Pancreas (tissue), 10 donors: ENCODE data around the gene RASL10B. TPM values are rescaled to one million over a fixed set of nuclear protein-coding genes. Genes with fewer than 3 reads are reported as not detected.

Experiments used
- ATAC-seq, 4 donors: fragments of 200-7000 bp; cut with Tn5 transposase; one replicate each; pipeline versions ENCODE4 v1.8.0 to v1.9.1; 2020; ENCODE audit warnings: mild to moderate bottlenecking in 4 of 4, moderate library complexity in 4 of 4
- DNase-seq, 6 donors: peaks; one replicate each; pipeline ENCODE4 v3.0.0-alpha.2; 2020
- FAIRE-seq: peaks from 2 replicates; lab custom pipeline; 2012; peaks lifted over from hg19 to GRCh38; lab: Jason Lieb, UNC
- H3K27ac ChIP-seq, 4 donors: fragments of 200-600 bp; sonication (generic); 1 replicate in 3 of 4; 2 replicates in 1 of 4; pipeline versions ENCODE4 v1.5.0 to v1.8.0; 2020
- H3K27me3 ChIP-seq, 4 donors: fragments of 200-600 bp; one replicate each; pipeline ENCODE4 v1.8.0; 2021
- H3K36me3 ChIP-seq, 3 donors: fragments of 200-600 bp; sonication (generic) in 1 of 3; one replicate each; pipeline versions ENCODE4 v1.5.0 to v1.8.0; 2020 to 2021
- H3K4me1 ChIP-seq, 3 donors: fragments of 200-600 bp; one replicate each; pipeline ENCODE4 v1.8.0; 2021
- H3K4me3 ChIP-seq, 4 donors: fragments of 200-600 bp; sonication (generic) in 2 of 4; one replicate each; pipeline versions ENCODE4 v1.5.0 to v1.8.0; 2020 to 2021
- H3K9me3 ChIP-seq, 4 donors: fragments of 200-600 bp; one replicate each; pipeline ENCODE4 v1.8.0; 2021
- CTCF ChIP-seq, 4 donors: fragments of 200-600 bp; sonication (generic) in 3 of 4; IDR thresholded peaks; one replicate each; pipeline versions ENCODE4 v1.5.0 to v1.8.0; 2021; ENCODE audit warnings: antibody characterized with exemption in 4 of 4
- WGBS, 2 donors: extraction: QIAGEN DNeasy Blood & Tissue Kit; methylation state at CpG; one replicate each; pipeline ENCODE4 v1.1.7; 2013; 5-methylcytosine and 5-hydroxymethylcytosine counted together
- intact Hi-C, 3 donors: fragments of 100-400 bp; cut with DNase I; formaldehyde crosslinking; loops; one replicate each; pipeline versions ENCODE4 v1.11.1 to v1.14.2; 2022
- polyA plus RNA-seq, 2 donors: library from polyadenylated mRNA; stranded (reverse); fragments of 200-250 nt; gene quantifications; one replicate each; pipeline ENCODE4 v1.2.3, GENCODE V29; 2013
- total RNA-seq, 6 donors: library from RNA; stranded (reverse); fragmentation: NEBNext Ultra II Directional in 4 of 6; extraction: Animal tissue kit (Norgen Biotek cat#: 25700) in 4 of 6; gene quantifications; one replicate each; pipeline versions ENCODE4 v1.2.1 to v1.2.4, GENCODE V29; 2021 to 2023
- donor health status: healthy with polysubstance abuse.
- donor health status: DM: no; HTN: no; CAD: no; lungs with moderate emphysema.
- donor health status: DM: no; HTN: no; CAD: no.
- donor health status: control.
- donor health status: control.
- donor health status: Bipolar disorder and iron deficiency.
- donor health status: DM: yes; HTN: yes; CAD: no.
- donor health status: DM: no; HTN: no; CAD: no.
- donor health status: DM: no; HTN: no; CAD: no.
- donor health status: DM: yes; HTN: yes; CAD: no.

Gene RASL10B
- total and polyA plus RNA-seq, 8 donors, result 2.5 to 6.3 (median 4.0) TPM

- no peak overlapping the region for H3K27ac ChIP-seq
- H3K27me3 ChIP-seq, result peaks cover 0 to 11% (median 0%) of the 10 kb centered on the region in 4 donors
- peaks cover 0 to 6% (median 0%) of the 10 kb centered on the region in 3 donors for H3K4me1 ChIP-seq
- 56 to 65% methylated on average over 8 of the region's 8 CpGs for WGBS, 2 donors
- DNase-seq (no peak), FAIRE-seq (no peak), ATAC-seq (no peak)
- TF ChIP-seq CTCF (IDR thresholded peaks at IDR 0.05), result no peak
- H3K36me3 ChIP-seq, result no peaks in the 10 kb centered on the region
- no peak overlapping the region for H3K4me3 ChIP-seq
- intact Hi-C loops, result loop anchor here (5.0 to 10.0 kb wide), 4 partner anchors 80 to 208 kb away; partner anchors contain the start of gene SLFN12L (in 1 of the 3)
- no peaks in the 10 kb centered on the region for H3K9me3 ChIP-seq
Observed at GRCh38 chr17:35744830-35745229, 13.4 kb downstream of the RASL10B start.

GRCh38 chr17:35745246-35745645, 13.8 kb downstream of the RASL10B start:
- H3K27ac ChIP-seq, result no peak overlapping the region
- no peak overlapping the region for H3K4me3 ChIP-seq
- FAIRE-seq (no peak), ATAC-seq (no peak), DNase-seq (no peak)
- H3K36me3 ChIP-seq, result no peaks in the 10 kb centered on the region
- no peak for TF ChIP-seq CTCF (IDR thresholded peaks at IDR 0.05)
- WGBS, 2 donors, result 66 to 81% methylated on average over 7 of the region's 7 CpGs
- intact Hi-C loops, result loop anchor here (5.0 to 10.0 kb wide), 4 partner anchors 80 to 208 kb away; partner anchors contain the start of gene SLFN12L (in 1 of the 3)
- H3K4me1 ChIP-seq, result peaks cover 0 to 6% (median 0%) of the 10 kb centered on the region in 3 donors
- H3K27me3 ChIP-seq, result peaks cover 0 to 11% (median 0%) of the 10 kb centered on the region in 4 donors
- H3K9me3 ChIP-seq, result no peaks in the 10 kb centered on the region

- ATAC-seq, result no peak
- Histone ChIP-seq H3K4me1 (peaks cover 0 to 6% (median 0%) of the 10 kb centered on the region in 3 donors), H3K27me3 (peaks cover 0 to 11% (median 0%) of the 10 kb centered on the region in 4 donors), H3K4me3 (no peak overlapping the region), H3K27ac (no peak overlapping the region), H3K36me3 (no peaks in the 10 kb centered on the region), H3K9me3 (no peaks in the 10 kb centered on the region)
- TF ChIP-seq CTCF (IDR thresholded peaks at IDR 0.05), result no peak
- no peak for DNase-seq
- intact Hi-C loops, result loop anchor here (5.0 to 10.0 kb wide), 4 partner anchors 81 to 209 kb away; partner anchors contain the start of gene SLFN12L (in 1 of the 3)
- 60 to 75% methylated on average over 15 of the region's 15 CpGs for whole genome bisulfite sequencing, 2 donors
- no peak for FAIRE-seq
Observed at GRCh38 chr17:35745749-35746320, 14.4 kb downstream of the RASL10B start.

- peak; percentile 76 to 90 (median 85) for TF ChIP-seq CTCF (IDR thresholded peaks at IDR 0.05)
- Histone ChIP-seq H3K4me1 (peaks cover 0 to 4% (median 0%) of the 10 kb centered on the region in 3 donors), H3K27me3 (peaks cover 0 to 8% (median 0%) of the 10 kb centered on the region in 4 donors), H3K4me3 (no peak overlapping the region), H3K27ac (no peak overlapping the region), H3K36me3 (no peaks in the 10 kb centered on the region), H3K9me3 (no peaks in the 10 kb centered on the region)
- 19 to 25% methylated on average over 12 of the region's 12 CpGs for whole genome bisulfite sequencing, 2 donors
- DNase-seq (peak; percentile 51 to 87 (median 80)), ATAC-seq (peak; percentile 81 to 94 (median 90)), FAIRE-seq (no peak)
- intact Hi-C loops, result loop anchor here (5.0 to 10.0 kb wide), 4 partner anchors 83 to 210 kb away; partner anchors contain the start of gene SLFN12L (in 1 of the 3)
Observed at GRCh38 chr17:35747540-35748017, 16.1 kb downstream of the RASL10B start.
